Measurements from ENCODE around the gene INTS2.

Gene INTS2

GRCh38 chr17:61816538-61816937, 111.2 kb downstream of the INTS2 start:
- no peak for DNase-seq

DNA sequence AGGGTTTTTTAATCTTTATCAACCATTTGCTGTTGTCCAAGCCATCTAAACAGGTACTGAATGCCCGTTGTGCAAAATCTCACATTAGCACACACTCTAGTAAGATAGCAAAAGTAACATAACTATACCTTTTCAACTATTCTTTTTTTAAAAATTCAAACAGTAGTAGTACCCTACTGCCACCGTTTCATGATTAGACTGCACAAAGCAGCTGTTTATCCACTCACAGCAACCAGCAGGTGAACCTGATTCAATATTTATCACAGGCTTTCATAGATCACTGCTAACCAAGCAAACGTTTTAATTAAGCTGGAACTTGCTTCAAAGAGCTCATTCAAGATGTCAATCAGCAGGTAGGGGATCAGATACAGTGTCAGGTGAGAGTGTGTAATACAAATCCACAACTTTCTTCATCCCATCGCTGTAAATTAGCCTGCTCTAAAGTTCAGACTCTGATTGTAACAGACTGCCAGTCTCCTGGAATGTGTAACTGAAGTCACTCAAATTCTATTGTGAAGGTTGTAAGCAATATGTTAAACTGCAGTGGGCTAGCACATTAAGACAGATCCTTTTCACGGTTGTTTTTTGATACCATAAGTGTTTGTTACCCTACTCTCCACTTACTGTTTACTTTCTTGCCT, 111.8 kb downstream of the INTS2 start:
- DNase-seq: no peak

All from NCI-H1436 (cell line).